ENCODE measurements around the gene MYG1.

The MYG1 gene

GRCh38 chr12:53347905-53348304 is 48.4 kb downstream of the MYG1 start:
- no peak for DNase-seq (ENCODE audit: low read depth)
- TF ChIP-seq POLR2A (IDR thresholded peaks at IDR 0.05; ENCODE audit: extremely low read depth, insufficient read length) (no peak), MYC (IDR thresholded peaks at IDR 0.05; ENCODE audit: low read depth, low read length) (no peak)
- TF ChIP-seq, protein P1, sequence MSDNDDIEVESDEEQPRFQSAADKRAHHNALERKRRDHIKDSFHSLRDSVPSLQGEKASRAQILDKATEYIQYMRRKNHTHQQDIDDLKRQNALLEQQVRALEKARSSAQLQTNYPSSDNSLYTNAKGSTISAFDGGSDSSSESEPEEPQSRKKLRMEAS (IDR thresholded peaks at IDR 0.05; ENCODE audit: low read depth, low read length) = no peak
- TF ChIP-seq, protein P2, sequence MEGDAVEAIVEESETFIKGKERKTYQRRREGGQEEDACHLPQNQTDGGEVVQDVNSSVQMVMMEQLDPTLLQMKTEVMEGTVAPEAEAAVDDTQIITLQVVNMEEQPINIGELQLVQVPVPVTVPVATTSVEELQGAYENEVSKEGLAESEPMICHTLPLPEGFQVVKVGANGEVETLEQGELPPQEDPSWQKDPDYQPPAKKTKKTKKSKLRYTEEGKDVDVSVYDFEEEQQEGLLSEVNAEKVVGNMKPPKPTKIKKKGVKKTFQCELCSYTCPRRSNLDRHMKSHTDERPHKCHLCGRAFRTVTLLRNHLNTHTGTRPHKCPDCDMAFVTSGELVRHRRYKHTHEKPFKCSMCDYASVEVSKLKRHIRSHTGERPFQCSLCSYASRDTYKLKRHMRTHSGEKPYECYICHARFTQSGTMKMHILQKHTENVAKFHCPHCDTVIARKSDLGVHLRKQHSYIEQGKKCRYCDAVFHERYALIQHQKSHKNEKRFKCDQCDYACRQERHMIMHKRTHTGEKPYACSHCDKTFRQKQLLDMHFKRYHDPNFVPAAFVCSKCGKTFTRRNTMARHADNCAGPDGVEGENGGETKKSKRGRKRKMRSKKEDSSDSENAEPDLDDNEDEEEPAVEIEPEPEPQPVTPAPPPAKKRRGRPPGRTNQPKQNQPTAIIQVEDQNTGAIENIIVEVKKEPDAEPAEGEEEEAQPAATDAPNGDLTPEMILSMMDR (IDR thresholded peaks at IDR 0.05; ENCODE audit: low read depth, low read length) = no peak
- H3K4me3 ChIP-seq (ENCODE audit: low read depth, low read length) = no peak overlapping the region

- TF ChIP-seq MYC (IDR thresholded peaks at IDR 0.05; ENCODE audit: low read depth, low read length) (peak; percentile 23), POLR2A (IDR thresholded peaks at IDR 0.05; ENCODE audit: extremely low read depth, insufficient read length) (no peak)
- TF ChIP-seq, protein P2 (IDR thresholded peaks at IDR 0.05; ENCODE audit: low read depth, low read length) = peak; percentile 75
- TF ChIP-seq, protein P1 (IDR thresholded peaks at IDR 0.05; ENCODE audit: low read depth, low read length) = no peak; the same call in 1 of the 2 replicates
- no peak overlapping the region for H3K4me3 ChIP-seq (ENCODE audit: low read depth, low read length)
- peak; percentile 93 for DNase-seq (ENCODE audit: low read depth)
Observed at GRCh38 chr12:53352331-53353256, 53.1 kb downstream of the MYG1 start.

- TF ChIP-seq MYC (IDR thresholded peaks at IDR 0.05; ENCODE audit: low read depth, low read length) (no peak), POLR2A (IDR thresholded peaks at IDR 0.05; ENCODE audit: extremely low read depth, insufficient read length) (no peak)
- TF ChIP-seq, protein P1 (IDR thresholded peaks at IDR 0.05; ENCODE audit: low read depth, low read length) = no peak
- TF ChIP-seq, protein P2 (IDR thresholded peaks at IDR 0.05; ENCODE audit: low read depth, low read length) = no peak
- no peak overlapping the region for H3K4me3 ChIP-seq (ENCODE audit: low read depth, low read length)
- no peak for DNase-seq (ENCODE audit: low read depth)
Observed at GRCh38 chr12:53353257-53353655, 53.8 kb downstream of the MYG1 start.

- H3K4me3 ChIP-seq (ENCODE audit: low read depth, low read length) = no peak overlapping the region
- no peak for DNase-seq (ENCODE audit: low read depth)
- TF ChIP-seq POLR2A (IDR thresholded peaks at IDR 0.05; ENCODE audit: extremely low read depth, insufficient read length) = no peak
- TF ChIP-seq, protein P2 (IDR thresholded peaks at IDR 0.05; ENCODE audit: low read depth, low read length) = no peak
- no peak for TF ChIP-seq MYC (IDR thresholded peaks at IDR 0.05; ENCODE audit: low read depth, low read length)
- TF ChIP-seq, protein P1 (IDR thresholded peaks at IDR 0.05; ENCODE audit: low read depth, low read length) = no peak
Observed at GRCh38 chr12:53355121-53355520, 55.6 kb downstream of the MYG1 start.

Data from NB4 (cell line).